Lower leg skin (tissue), 3 donors: ENCODE data around the gene ZDHHC6.

Experiments
- CTCF ChIP-seq, 3 donors: fragments of 450-650 bp; IDR thresholded peaks; one replicate each; pipeline ENCODE4 v1.5.1; 2016; ENCODE audit warnings: antibody characterized with exemption in 3 of 3, mild to moderate bottlenecking in 3 of 3, moderate library complexity in 2 of 3
- POLR2A ChIP-seq, 2 donors: fragments of 450-650 bp; IDR thresholded peaks; one replicate each; pipeline ENCODE4 v1.6.1; 2016 to 2017; ENCODE audit warnings: antibody characterized with exemption in 2 of 2, mild to moderate bottlenecking in 1 of 2, moderate library complexity in 1 of 2

GRCh38 chr10:112447620-112447928 is 860 bp upstream of the ZDHHC6 start:
- no peak for TF ChIP-seq CTCF (IDR thresholded peaks at IDR 0.05)
- no peak for TF ChIP-seq POLR2A (IDR thresholded peaks at IDR 0.05)
